Ectodermal cell (in vitro differentiated cells): ENCODE data around the gene CTNNA2.

ENCODE experiments used
- H3K27ac ChIP-seq: 2 replicates; pipeline ENCODE4 v1.7.0; 2013; ENCODE audit warnings: mild to moderate bottlenecking, low read depth, low read length; ENCODE audit not compliant: insufficient read depth, poor library complexity, severe bottlenecking
- H3K27me3 ChIP-seq: 2 replicates; pipeline ENCODE4 v1.7.0; 2013; ENCODE audit warnings: mild to moderate bottlenecking, low read length; ENCODE audit not compliant: insufficient read depth, control insufficient read depth, poor library complexity, severe bottlenecking
- H3K36me3 ChIP-seq: one replicate; pipeline ENCODE4 v1.7.0; 2013; ENCODE audit warnings: low read length; ENCODE audit not compliant: control insufficient read depth, insufficient read depth
- H3K4me1 ChIP-seq: one replicate; pipeline ENCODE4 v1.7.0; 2013; ENCODE audit warnings: low read length; ENCODE audit not compliant: control insufficient read depth, insufficient read depth
- H3K4me3 ChIP-seq: 2 replicates; pipeline ENCODE4 v1.7.0; 2013; ENCODE audit warnings: low read depth, low read length, control low read depth; ENCODE audit not compliant: insufficient read depth
- H3K9me3 ChIP-seq: 2 replicates; pipeline ENCODE4 v1.7.0; 2013; ENCODE audit warnings: mild to moderate bottlenecking, low read length, moderate library complexity; ENCODE audit not compliant: control insufficient read depth
- WGBS, 2 experiments: methylation state at CpG; one replicate each; pipeline ENCODE4 v1.1.7; 2013; ENCODE audit warnings: missing lambda C conversion rate in 2 of 2; 5-methylcytosine and 5-hydroxymethylcytosine counted together

CTNNA2 gene

GRCh38 chr2:79630972-79631557 is 118.2 kb downstream of the CTNNA2 start:
- WGBS, 2 experiments = 94 to 96% methylated on average over 5 to 6 of the region's 7 CpGs
- no peak overlapping the region for H3K4me3 ChIP-seq
- H3K36me3 ChIP-seq = no peaks in the 10 kb centered on the region
- H3K27me3 ChIP-seq = no peaks in the 10 kb centered on the region
- H3K9me3 ChIP-seq = no peaks in the 10 kb centered on the region
- H3K27ac ChIP-seq = no peak overlapping the region
- H3K4me1 ChIP-seq = no peaks in the 10 kb centered on the region

- 86 to 92% methylated on average over 2 of the region's 3 CpGs for WGBS, 2 experiments
- H3K9me3 ChIP-seq = no peaks in the 10 kb centered on the region
These were observed 125.6 kb downstream of the CTNNA2 start for GRCh38 chr2:79638410-79638809.

GRCh38 chr2:79638954-79639353 is 126.1 kb downstream of the CTNNA2 start:
- Histone ChIP-seq H3K9me3 (no peaks in the 10 kb centered on the region), H3K27me3 (no peaks in the 10 kb centered on the region), H3K36me3 (no peaks in the 10 kb centered on the region), H3K27ac (no peak overlapping the region), H3K4me3 (no peak overlapping the region), H3K4me1 (peaks cover 8% of the 10 kb centered on the region)
- 87 to 91% methylated on average over 2 of the region's 2 CpGs for WGBS, 2 experiments

More at GRCh38 chr2:79638410-79638809, 125.6 kb downstream of the CTNNA2 start:
- Histone ChIP-seq H3K4me1 (peaks cover 8% of the 10 kb centered on the region), H3K36me3 (no peaks in the 10 kb centered on the region), H3K27ac (no peak overlapping the region), H3K4me3 (no peak overlapping the region), H3K27me3 (no peaks in the 10 kb centered on the region)

- 0 to 14% methylated on average over 1 to 2 of the region's 2 CpGs for WGBS, 2 experiments
- peaks cover 8% of the 10 kb centered on the region for H3K4me1 ChIP-seq
- H3K9me3 ChIP-seq = no peaks in the 10 kb centered on the region
- H3K27ac ChIP-seq = no peak overlapping the region
- H3K4me3 ChIP-seq = no peak overlapping the region
- H3K27me3 ChIP-seq = no peaks in the 10 kb centered on the region
- no peaks in the 10 kb centered on the region for H3K36me3 ChIP-seq
These were observed 127.2 kb downstream of the CTNNA2 start for GRCh38 chr2:79640001-79640400.

GRCh38 chr2:79649531-79649930 is 136.7 kb downstream of the CTNNA2 start:
- Histone ChIP-seq H3K27ac (no peak overlapping the region), H3K4me3 (no peak overlapping the region), H3K36me3 (no peaks in the 10 kb centered on the region), H3K27me3 (no peaks in the 10 kb centered on the region), H3K4me1 (no peaks in the 10 kb centered on the region), H3K9me3 (no peaks in the 10 kb centered on the region)
- WGBS, 2 experiments = 94 to 95% methylated on average over 3 of the region's 3 CpGs

GRCh38 chr2:79660557-79660956 is 147.7 kb downstream of the CTNNA2 start:
- Histone ChIP-seq H3K4me3 (no peak overlapping the region), H3K36me3 (no peaks in the 10 kb centered on the region), H3K27me3 (no peaks in the 10 kb centered on the region), H3K9me3 (peaks cover 2% of the 10 kb centered on the region), H3K27ac (no peak overlapping the region), H3K4me1 (no peaks in the 10 kb centered on the region)

GRCh38 chr2:79665091-79665490 is 152.2 kb downstream of the CTNNA2 start:
- 95 to 100% methylated on average over 2 of the region's 2 CpGs for WGBS, 2 experiments
- H3K27ac ChIP-seq = no peak overlapping the region
- H3K4me1 ChIP-seq = no peaks in the 10 kb centered on the region
- no peak overlapping the region for H3K4me3 ChIP-seq
- no peaks in the 10 kb centered on the region for H3K27me3 ChIP-seq
- no peaks in the 10 kb centered on the region for H3K9me3 ChIP-seq
- H3K36me3 ChIP-seq = no peaks in the 10 kb centered on the region

- H3K27ac ChIP-seq = no peak overlapping the region
- H3K27me3 ChIP-seq = no peaks in the 10 kb centered on the region
- H3K4me3 ChIP-seq = no peak overlapping the region
- no peaks in the 10 kb centered on the region for H3K9me3 ChIP-seq
- H3K4me1 ChIP-seq = no peaks in the 10 kb centered on the region
- H3K36me3 ChIP-seq = no peaks in the 10 kb centered on the region
- WGBS, 2 experiments = 82 to 86% methylated on average over 4 of the region's 4 CpGs
These were observed 153.6 kb downstream of the CTNNA2 start for GRCh38 chr2:79666430-79666829.

GRCh38 chr2:79669714-79670113 is 156.9 kb downstream of the CTNNA2 start:
- no peaks in the 10 kb centered on the region for H3K27me3 ChIP-seq
- H3K27ac ChIP-seq = no peak overlapping the region
- H3K4me3 ChIP-seq = no peak overlapping the region
- no peaks in the 10 kb centered on the region for H3K9me3 ChIP-seq
- H3K4me1 ChIP-seq = no peaks in the 10 kb centered on the region
- H3K36me3 ChIP-seq = no peaks in the 10 kb centered on the region
- WGBS, 2 experiments = 85 to 86% methylated on average over 5 of the region's 5 CpGs

- no peak overlapping the region for H3K4me3 ChIP-seq
- no peaks in the 10 kb centered on the region for H3K27me3 ChIP-seq
- H3K36me3 ChIP-seq = no peaks in the 10 kb centered on the region
- H3K27ac ChIP-seq = no peak overlapping the region
- H3K4me1 ChIP-seq = no peaks in the 10 kb centered on the region
- 64 to 66% methylated on average over 9 to 11 of the region's 11 CpGs for WGBS, 2 experiments
- H3K9me3 ChIP-seq = no peaks in the 10 kb centered on the region
These were observed 157.3 kb downstream of the CTNNA2 start for GRCh38 chr2:79670198-79670597.

- Histone ChIP-seq H3K9me3 (no peaks in the 10 kb centered on the region), H3K36me3 (no peaks in the 10 kb centered on the region), H3K27me3 (no peaks in the 10 kb centered on the region), H3K4me1 (no peaks in the 10 kb centered on the region), H3K4me3 (no peak overlapping the region), H3K27ac (no peak overlapping the region)
- WGBS, 2 experiments = 92 to 100% methylated on average over 1 of the region's 1 CpG
These were observed 174.0 kb downstream of the CTNNA2 start for GRCh38 chr2:79686884-79687283.
